GM23248 (cell line): ENCODE results near the gene TAB2.

Source experiments
- EZH2 ChIP-seq: fragments of 200-600 bp; sonication (generic); IDR thresholded peaks from 2 replicates; pipeline ENCODE4 v1.6.1; 2018; ENCODE audit warnings: antibody characterized with exemption, mild to moderate bottlenecking; ENCODE audit not compliant: insufficient read depth, poor library complexity, severe bottlenecking
- EZH2phosphoT487 ChIP-seq: fragments of 200-600 bp; sonication (generic); IDR thresholded peaks from 2 replicates; pipeline ENCODE4 v1.6.1; 2018; ENCODE audit warnings: antibody characterized with exemption, moderate library complexity, mild to moderate bottlenecking, low read depth; ENCODE audit not compliant: insufficient read depth

DNA sequence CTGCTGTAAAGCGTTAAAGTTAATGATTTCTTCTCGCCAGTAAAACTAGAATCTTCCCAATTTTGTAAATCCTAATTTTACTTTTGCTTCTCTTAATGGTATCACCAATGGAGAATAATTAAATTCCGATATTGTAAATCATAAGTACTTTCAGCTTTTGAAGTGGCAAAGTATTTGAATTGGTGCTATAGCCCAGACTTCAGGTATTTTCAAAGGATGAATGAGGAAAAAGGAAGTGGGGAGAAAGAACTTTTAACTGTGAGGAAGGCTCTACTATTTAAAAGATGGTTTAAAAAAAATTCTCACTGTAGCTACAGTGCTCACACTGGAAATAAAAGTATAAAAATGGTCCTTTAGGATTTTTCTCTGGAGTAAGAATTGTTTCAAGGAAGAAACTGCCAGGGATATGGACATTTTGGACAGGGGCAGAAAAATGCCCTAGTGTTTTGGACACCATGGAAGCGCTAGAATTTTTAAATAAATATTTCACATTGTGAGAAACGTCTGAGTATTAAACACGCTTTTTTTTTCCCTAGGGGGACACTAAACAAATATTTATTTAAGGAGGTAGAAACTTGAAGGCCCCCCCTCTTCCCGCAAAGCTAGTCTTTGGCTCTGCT, 1.3 kb upstream of the TAB2 start:
- no peak for TF ChIP-seq EZH2
- no peak for TF ChIP-seq EZH2phosphoT487
